Measurements from ENCODE around the gene SLC24A4. TPM values are rescaled to one million over a fixed set of nuclear protein-coding genes. Genes with fewer than 3 reads are reported as not detected.
A peak's percentile ranks its signal among the peaks of the same experiment; 100 is the strongest.

SLC24A4 gene, protein sequence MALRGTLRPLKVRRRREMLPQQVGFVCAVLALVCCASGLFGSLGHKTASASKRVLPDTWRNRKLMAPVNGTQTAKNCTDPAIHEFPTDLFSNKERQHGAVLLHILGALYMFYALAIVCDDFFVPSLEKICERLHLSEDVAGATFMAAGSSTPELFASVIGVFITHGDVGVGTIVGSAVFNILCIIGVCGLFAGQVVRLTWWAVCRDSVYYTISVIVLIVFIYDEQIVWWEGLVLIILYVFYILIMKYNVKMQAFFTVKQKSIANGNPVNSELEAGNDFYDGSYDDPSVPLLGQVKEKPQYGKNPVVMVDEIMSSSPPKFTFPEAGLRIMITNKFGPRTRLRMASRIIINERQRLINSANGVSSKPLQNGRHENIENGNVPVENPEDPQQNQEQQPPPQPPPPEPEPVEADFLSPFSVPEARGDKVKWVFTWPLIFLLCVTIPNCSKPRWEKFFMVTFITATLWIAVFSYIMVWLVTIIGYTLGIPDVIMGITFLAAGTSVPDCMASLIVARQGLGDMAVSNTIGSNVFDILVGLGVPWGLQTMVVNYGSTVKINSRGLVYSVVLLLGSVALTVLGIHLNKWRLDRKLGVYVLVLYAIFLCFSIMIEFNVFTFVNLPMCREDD
- not detected in 2 replicates for total RNA-seq (2022)
- not detected for Bru-seq, nascent RNA
- BruChase-seq, experiment 1, labeled RNA remaining after a 6-hour chase, result percentile 2 among the genes with signal in this experiment
- BruChase-seq, experiment 2, labeled RNA remaining after a 2-hour chase, result not detected
- long read RNA-seq, result 0 reads

DNA sequence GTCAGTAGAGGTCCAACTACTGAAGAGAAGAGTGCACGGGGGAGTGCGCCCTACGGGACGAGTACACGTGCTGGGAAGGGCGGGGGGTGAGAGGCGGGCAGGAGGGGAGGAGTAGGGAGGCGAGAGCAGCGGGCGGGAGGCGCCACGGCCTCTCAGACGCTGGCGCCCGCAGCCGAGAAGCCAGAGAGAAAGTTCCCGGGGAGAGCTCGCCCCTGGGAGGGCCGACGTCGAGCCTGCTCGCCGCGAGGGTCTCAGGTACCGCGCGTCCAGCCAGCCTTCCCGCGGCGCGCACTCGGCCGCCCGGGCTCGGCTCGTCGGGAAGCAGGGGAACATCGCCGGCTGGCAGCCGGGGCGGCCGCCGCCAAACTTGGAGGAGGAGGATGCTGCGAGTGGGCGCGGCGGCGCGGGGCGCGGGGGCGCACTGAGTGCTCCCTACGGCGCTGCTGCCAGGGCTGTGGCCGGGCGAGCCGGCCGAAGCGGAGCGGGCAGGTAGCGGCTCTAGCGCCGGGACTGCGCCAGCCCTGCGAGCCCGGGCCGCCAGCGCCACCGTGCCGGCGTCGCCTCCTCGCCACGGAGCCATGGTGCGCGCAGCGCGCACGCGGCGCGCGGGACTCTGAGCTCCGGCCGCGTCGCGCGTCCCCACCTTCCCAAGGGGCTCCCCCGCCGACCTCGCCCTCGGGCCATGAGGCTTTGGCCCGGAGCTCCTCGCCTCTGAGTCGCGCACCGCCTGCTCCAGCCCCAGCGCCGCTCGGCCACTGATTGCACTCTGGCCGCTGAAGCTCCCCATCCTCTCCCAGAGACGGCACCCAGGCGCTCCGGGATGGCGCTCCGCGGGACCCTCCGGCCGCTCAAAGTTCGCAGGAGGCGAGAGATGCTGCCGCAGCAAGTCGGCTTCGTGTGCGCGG, at the start of gene SLC24A4:
Gene SLC24A4 (plus strand): TSS at position 155 of the 905 bp plus-strand sequence. CDS start 666 bp downstream, at position 821.
- TF ChIP-seq, protein P1, sequence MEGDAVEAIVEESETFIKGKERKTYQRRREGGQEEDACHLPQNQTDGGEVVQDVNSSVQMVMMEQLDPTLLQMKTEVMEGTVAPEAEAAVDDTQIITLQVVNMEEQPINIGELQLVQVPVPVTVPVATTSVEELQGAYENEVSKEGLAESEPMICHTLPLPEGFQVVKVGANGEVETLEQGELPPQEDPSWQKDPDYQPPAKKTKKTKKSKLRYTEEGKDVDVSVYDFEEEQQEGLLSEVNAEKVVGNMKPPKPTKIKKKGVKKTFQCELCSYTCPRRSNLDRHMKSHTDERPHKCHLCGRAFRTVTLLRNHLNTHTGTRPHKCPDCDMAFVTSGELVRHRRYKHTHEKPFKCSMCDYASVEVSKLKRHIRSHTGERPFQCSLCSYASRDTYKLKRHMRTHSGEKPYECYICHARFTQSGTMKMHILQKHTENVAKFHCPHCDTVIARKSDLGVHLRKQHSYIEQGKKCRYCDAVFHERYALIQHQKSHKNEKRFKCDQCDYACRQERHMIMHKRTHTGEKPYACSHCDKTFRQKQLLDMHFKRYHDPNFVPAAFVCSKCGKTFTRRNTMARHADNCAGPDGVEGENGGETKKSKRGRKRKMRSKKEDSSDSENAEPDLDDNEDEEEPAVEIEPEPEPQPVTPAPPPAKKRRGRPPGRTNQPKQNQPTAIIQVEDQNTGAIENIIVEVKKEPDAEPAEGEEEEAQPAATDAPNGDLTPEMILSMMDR (IDR thresholded peaks at IDR 0.05; ENCODE audit: unreplicated experiment), result no peak
- DNase-seq, result no peak
- Mint-ChIP-seq H3K27me3 (ENCODE audit: unreplicated experiment) (peaks cover 98% of the 10 kb centered on the region), H3K27ac (ENCODE audit: unreplicated experiment) (no peak within 1 kb of the TSS), H3K9me3 (ENCODE audit: low read depth, unreplicated experiment) (peaks cover 5% of the 10 kb centered on the region), H3K4me3 (ENCODE audit: low read depth, unreplicated experiment) (no peak within 1 kb of the TSS), H3K36me3 (ENCODE audit: insufficient read depth, unreplicated experiment) (no peaks in the 10 kb centered on the region), H3K4me1 (ENCODE audit: low read depth, unreplicated experiment) (no peaks in the 10 kb centered on the region)
- no TSS peak for BruUV-seq (replicated peaks)
- intact Hi-C loops (cut with micrococcal nuclease; ENCODE audit: unreplicated experiment), result no loop called here
- CTCF ChIA-PET, result interaction anchor here (0.7 kb wide), 1 partner anchor 86 kb away, joined by 4 read pairs; no protein-coding TSS in a partner anchor

DNA sequence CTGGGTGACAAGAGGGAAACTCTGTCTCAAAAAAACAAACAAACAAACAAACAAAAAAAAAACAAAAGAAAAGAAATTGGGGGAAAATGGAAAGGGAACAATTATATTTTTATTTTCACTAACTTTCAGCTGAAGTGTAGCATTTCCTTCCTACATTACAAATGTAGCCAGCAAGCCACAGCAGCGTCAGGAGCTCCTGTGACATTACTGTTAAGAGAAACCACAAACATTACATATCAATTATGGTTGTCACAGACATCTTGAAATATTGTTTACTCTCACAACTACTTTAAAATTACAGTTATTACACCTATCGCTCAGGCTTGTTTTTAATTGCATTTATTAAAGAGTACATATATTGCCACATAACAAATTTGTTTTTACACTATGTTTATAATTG, 49.8 kb upstream of the SLC24A4 start:
- Mint-ChIP-seq H3K4me3 (ENCODE audit: low read depth, unreplicated experiment) (no peak overlapping the region), H3K36me3 (ENCODE audit: insufficient read depth, unreplicated experiment) (no peaks in the 10 kb centered on the region), H3K27me3 (ENCODE audit: unreplicated experiment) (peaks cover 90% of the 10 kb centered on the region), H3K4me1 (ENCODE audit: low read depth, unreplicated experiment) (no peaks in the 10 kb centered on the region), H3K27ac (ENCODE audit: unreplicated experiment) (no peak overlapping the region), H3K9me3 (ENCODE audit: low read depth, unreplicated experiment) (no peaks in the 10 kb centered on the region)
- CTCF ChIA-PET, result no interaction called here
- intact Hi-C loops (cut with micrococcal nuclease; ENCODE audit: unreplicated experiment), result no loop called here
- TF ChIP-seq, protein P1 (IDR thresholded peaks at IDR 0.05; ENCODE audit: unreplicated experiment), result no peak
- no peak for DNase-seq
- BruUV-seq (replicated peaks), result no TSS peak

DNA sequence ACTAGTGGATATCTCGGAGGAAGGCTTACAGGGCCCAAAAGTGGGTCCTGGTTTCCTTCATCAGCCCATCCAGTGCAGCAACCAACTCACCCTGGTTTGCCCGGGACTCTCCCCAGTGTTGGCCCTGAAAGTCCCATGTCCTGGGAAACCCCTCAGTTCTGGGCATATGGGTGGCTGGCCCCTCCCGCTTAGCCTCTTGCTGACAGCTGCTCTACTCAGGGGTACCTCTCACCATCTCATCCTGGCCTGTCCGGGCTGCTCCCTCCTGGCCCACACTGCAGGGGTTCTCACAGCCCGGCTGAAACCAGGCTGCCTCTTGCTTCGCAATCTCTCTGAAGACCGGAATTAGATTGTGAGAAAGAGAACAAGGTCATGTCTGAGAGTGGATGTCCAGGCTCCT, 48.9 kb upstream of the SLC24A4 start:
- Mint-ChIP-seq H3K4me1 (ENCODE audit: low read depth, unreplicated experiment) (no peaks in the 10 kb centered on the region), H3K27me3 (ENCODE audit: unreplicated experiment) (peaks cover 89% of the 10 kb centered on the region), H3K4me3 (ENCODE audit: low read depth, unreplicated experiment) (no peak overlapping the region), H3K27ac (ENCODE audit: unreplicated experiment) (no peak overlapping the region), H3K9me3 (ENCODE audit: low read depth, unreplicated experiment) (no peaks in the 10 kb centered on the region), H3K36me3 (ENCODE audit: insufficient read depth, unreplicated experiment) (no peaks in the 10 kb centered on the region)
- TF ChIP-seq, protein P1 (IDR thresholded peaks at IDR 0.05; ENCODE audit: unreplicated experiment), result no peak
- no TSS peak for BruUV-seq (replicated peaks)
- intact Hi-C loops (cut with micrococcal nuclease; ENCODE audit: unreplicated experiment), result no loop called here
- CTCF ChIA-PET, result no interaction called here
- no peak for DNase-seq

DNA sequence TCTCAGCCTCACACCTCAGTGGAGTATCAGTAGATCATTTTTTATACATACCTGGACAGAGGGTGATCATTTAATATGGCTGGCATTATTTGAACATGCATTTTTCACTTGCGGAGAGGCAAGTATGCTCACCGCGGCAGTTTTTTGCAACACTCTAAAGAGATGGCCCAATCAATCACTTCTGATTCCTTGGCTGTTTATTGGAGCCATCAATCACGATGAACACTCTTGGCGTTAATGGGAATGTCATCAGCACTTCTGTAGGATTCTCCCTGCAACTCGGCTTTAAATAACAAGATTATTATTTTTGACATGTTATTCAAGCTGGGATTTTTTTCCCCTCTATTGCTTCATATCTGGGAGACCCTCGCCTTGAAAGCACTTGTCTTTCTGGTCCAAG, 46.9 kb upstream of the SLC24A4 start:
- Mint-ChIP-seq H3K4me1 (ENCODE audit: low read depth, unreplicated experiment) (no peaks in the 10 kb centered on the region), H3K9me3 (ENCODE audit: low read depth, unreplicated experiment) (no peaks in the 10 kb centered on the region), H3K27me3 (ENCODE audit: unreplicated experiment) (peaks cover 89% of the 10 kb centered on the region), H3K4me3 (ENCODE audit: low read depth, unreplicated experiment) (no peak overlapping the region), H3K36me3 (ENCODE audit: insufficient read depth, unreplicated experiment) (no peaks in the 10 kb centered on the region), H3K27ac (ENCODE audit: unreplicated experiment) (no peak overlapping the region)
- BruUV-seq (replicated peaks), result no TSS peak
- TF ChIP-seq, protein P1 (IDR thresholded peaks at IDR 0.05; ENCODE audit: unreplicated experiment), result no peak
- intact Hi-C loops (cut with micrococcal nuclease; ENCODE audit: unreplicated experiment), result no loop called here
- DNase-seq, result no peak
- CTCF ChIA-PET, result no interaction called here
